ENCODE results near the gene DLGAP3.
A peak's percentile ranks its signal among the peaks of the same experiment; 100 is the strongest.

The DLGAP3 gene

DNA sequence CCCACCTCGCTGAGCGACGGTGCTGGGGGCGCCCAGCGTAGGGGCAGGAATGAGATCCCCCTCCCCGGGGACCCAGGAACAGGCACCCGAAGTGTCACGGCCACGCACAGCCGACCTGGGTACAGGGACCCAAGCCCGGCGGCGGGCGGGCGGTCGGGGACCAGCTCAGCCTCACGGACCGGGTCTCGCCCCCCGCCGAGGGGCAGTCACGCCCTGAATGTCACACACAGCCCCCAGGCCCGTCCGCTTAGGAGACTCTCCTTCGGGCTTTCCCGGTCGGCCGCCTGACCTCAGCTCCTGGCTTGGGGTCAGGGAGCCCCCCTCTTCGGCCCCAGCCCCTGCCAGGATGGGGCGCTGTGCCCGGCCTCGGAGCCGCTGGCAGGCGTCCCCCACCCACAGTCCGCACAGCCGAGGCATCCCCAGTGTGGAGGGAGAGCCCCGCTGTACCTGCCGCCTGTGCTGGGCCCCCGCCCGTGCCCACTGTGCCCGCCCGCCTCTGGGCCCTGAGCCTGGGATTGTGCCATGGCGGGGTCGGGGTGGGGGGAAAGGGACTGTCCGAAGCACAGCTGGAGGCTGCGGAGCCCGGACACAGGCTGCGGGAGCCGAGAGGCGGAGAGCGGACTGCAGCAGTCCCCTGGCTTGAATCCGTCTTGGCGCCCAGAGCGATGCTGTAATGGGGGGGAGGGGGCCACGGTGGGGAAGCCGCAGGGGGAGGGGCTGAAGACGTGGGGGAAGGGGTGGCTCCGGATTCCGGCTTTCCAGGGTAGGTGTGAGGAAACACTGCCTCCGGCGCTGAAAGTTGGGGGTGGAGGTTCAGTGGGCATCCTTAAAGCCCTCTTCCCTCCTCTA lies 627 bp upstream of the DLGAP3 start:
- DNase-seq (ENCODE audit: insufficient read length, low spot score) (no peak), FAIRE-seq (no peak)
- no peak for TF ChIP-seq POLR2A (IDR thresholded peaks at IDR 0.05; ENCODE audit: low read depth, low read length)
- no peak for TF ChIP-seq POU2F2 (IDR thresholded peaks at IDR 0.05; ENCODE audit: low read depth, low read length)
- no peak for TF ChIP-seq PAX5 (IDR thresholded peaks at IDR 0.05; ENCODE audit: insufficient read depth, low read length, severe bottlenecking)
- TF ChIP-seq SPI1 (IDR thresholded peaks at IDR 0.05; ENCODE audit: low read depth, low read length) = no peak
- TF ChIP-seq TAF1 (IDR thresholded peaks at IDR 0.05; ENCODE audit: low read depth, low read length) = no peak

DNA sequence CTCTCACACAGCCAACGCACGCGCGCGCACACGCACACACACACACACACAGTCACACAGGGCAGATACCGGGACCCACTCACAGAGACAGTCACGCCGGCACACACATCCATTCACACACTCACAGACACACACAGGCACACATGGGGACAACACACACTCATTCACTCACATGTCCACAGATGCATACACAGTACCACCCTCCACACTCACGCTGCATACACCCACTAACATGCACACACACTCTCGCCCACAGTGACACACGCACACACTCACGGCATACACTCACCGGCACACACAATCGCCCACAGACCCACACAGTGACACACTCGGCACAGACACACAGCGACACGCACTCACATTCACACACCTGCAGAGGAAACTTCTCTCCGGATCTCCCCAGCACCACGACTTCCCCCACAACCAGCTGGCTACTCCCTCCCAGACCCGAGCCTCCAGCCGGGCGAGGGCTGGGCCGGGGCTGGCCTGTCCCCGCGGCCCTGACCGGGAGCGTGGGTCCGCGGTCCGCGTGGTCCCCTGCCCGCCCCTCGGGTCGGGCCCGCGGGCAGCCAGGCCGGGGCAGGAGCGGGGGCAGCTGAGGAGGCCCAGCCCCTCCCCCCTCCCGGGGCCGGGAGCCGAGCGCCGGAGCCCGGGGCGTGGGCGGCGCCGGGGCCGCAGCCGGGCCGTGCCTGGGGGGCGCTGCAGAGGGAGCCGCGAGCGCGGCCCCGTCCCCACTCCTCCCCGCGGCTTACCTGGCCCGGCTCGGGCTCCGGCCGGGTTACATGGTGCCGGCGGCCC lies 552 bp downstream of the DLGAP3 start:
- no peak for TF ChIP-seq PAX5 (IDR thresholded peaks at IDR 0.05; ENCODE audit: insufficient read depth, low read length, severe bottlenecking)
- TF ChIP-seq SPI1 (IDR thresholded peaks at IDR 0.05; ENCODE audit: low read depth, low read length) = no peak
- no peak for TF ChIP-seq POU2F2 (IDR thresholded peaks at IDR 0.05; ENCODE audit: low read depth, low read length)
- FAIRE-seq (peak; percentile 88), DNase-seq (ENCODE audit: insufficient read length, low spot score) (peak; percentile 46)

DNA sequence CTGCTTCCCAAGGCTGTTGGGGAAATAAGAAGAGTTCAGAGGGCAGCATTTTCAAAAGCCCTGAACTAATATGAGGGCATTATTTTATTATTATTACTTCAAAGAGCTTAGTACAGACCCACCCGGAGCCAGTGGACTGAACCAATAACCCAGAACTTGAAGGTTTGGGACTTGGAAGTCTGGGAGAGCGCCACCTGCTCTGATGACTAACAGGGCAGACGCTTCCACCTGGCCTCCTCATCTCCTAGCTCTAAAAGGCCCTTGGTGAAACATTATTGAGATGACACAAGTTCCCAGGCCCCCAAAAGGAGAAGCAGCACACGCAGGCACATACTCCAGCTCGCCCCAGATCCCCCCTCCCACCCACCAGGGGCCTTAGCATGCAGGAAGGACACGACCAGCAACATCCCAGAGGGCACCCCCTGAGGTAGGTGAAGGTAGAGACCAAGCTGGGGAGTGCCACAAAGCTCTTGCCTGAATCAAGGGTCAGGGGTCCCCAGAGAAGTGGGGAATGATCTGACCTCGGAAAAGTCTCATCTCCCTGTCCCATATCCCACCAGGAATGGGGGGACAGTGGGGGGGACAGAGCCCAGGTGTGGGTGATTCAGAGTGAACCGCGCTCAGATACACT lies 1.3 kb downstream of the DLGAP3 start:
- no peak for FAIRE-seq
- TF ChIP-seq TAF1 (IDR thresholded peaks at IDR 0.05; ENCODE audit: low read depth, low read length) = no peak
- TF ChIP-seq POLR2A (IDR thresholded peaks at IDR 0.05; ENCODE audit: low read depth, low read length) = no peak
- no peak for TF ChIP-seq POU2F2 (IDR thresholded peaks at IDR 0.05; ENCODE audit: low read depth, low read length)
- no peak for TF ChIP-seq PAX5 (IDR thresholded peaks at IDR 0.05; ENCODE audit: insufficient read depth, low read length, severe bottlenecking)
- no peak for TF ChIP-seq SPI1 (IDR thresholded peaks at IDR 0.05; ENCODE audit: low read depth, low read length)
- TF ChIP-seq POLR2AphosphoS5 (IDR thresholded peaks at IDR 0.05; ENCODE audit: low read depth, low read length) = no peak
- DNase-seq (ENCODE audit: insufficient read length, low spot score) = no peak

DNA sequence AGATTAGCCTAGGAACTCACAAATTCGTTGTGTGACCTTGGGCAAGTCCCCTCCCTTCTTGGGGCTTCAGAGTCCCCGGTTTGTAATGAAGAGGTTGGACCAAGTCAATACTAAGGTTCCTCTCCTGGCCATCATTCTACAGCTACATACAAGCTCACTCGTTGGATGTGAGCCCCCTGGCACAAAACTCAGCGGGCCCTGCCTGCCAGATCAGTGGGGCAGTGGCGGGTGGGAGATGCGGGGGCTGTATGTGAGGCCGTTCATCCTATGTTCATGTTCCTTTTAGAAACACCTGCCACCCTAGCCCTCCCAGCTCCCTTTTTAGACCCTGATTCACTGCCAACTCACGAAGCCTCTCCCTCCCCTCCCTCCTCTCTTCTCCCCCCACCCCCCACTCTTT lies 2.1 kb downstream of the DLGAP3 start:
- no peak for TF ChIP-seq TAF1 (IDR thresholded peaks at IDR 0.05; ENCODE audit: low read depth, low read length)
- no peak for TF ChIP-seq SPI1 (IDR thresholded peaks at IDR 0.05; ENCODE audit: low read depth, low read length)
- no peak for TF ChIP-seq POLR2A (IDR thresholded peaks at IDR 0.05; ENCODE audit: low read depth, low read length)
- no peak for TF ChIP-seq POLR2AphosphoS5 (IDR thresholded peaks at IDR 0.05; ENCODE audit: low read depth, low read length)
- no peak for TF ChIP-seq POU2F2 (IDR thresholded peaks at IDR 0.05; ENCODE audit: low read depth, low read length)
- TF ChIP-seq PAX5 (IDR thresholded peaks at IDR 0.05; ENCODE audit: insufficient read depth, low read length, severe bottlenecking) = no peak
- no peak for FAIRE-seq

GRCh38 chr1:34926894-34927293 lies 2.6 kb downstream of the DLGAP3 start:
- TF ChIP-seq SPI1 (IDR thresholded peaks at IDR 0.05; ENCODE audit: low read depth, low read length) (no peak), POLR2AphosphoS5 (IDR thresholded peaks at IDR 0.05; ENCODE audit: low read depth, low read length) (no peak), TAF1 (IDR thresholded peaks at IDR 0.05; ENCODE audit: low read depth, low read length) (no peak), PAX5 (IDR thresholded peaks at IDR 0.05; ENCODE audit: insufficient read depth, low read length, severe bottlenecking) (no peak), POLR2A (IDR thresholded peaks at IDR 0.05; ENCODE audit: low read depth, low read length) (no peak), POU2F2 (IDR thresholded peaks at IDR 0.05; ENCODE audit: low read depth, low read length) (no peak)
- DNase-seq (ENCODE audit: insufficient read length, low spot score) = no peak
- FAIRE-seq = no peak

More for the DNA sequence above, 2.1 kb downstream of the DLGAP3 start:
- DNase-seq (ENCODE audit: insufficient read length, low spot score) = no peak

- FAIRE-seq (no peak), DNase-seq (ENCODE audit: insufficient read length, low spot score) (no peak)
- TF ChIP-seq PAX5 (IDR thresholded peaks at IDR 0.05; ENCODE audit: insufficient read depth, low read length, severe bottlenecking) (no peak), TAF1 (IDR thresholded peaks at IDR 0.05; ENCODE audit: low read depth, low read length) (no peak), POU2F2 (IDR thresholded peaks at IDR 0.05; ENCODE audit: low read depth, low read length) (no peak), POLR2A (IDR thresholded peaks at IDR 0.05; ENCODE audit: low read depth, low read length) (no peak), SPI1 (IDR thresholded peaks at IDR 0.05; ENCODE audit: low read depth, low read length) (no peak), POLR2AphosphoS5 (IDR thresholded peaks at IDR 0.05; ENCODE audit: low read depth, low read length) (no peak)
Observed at GRCh38 chr1:34926156-34926555, 3.3 kb downstream of the DLGAP3 start.

- no peak for DNase-seq (ENCODE audit: insufficient read length, low spot score)
- no peak for FAIRE-seq
- no peak for TF ChIP-seq POLR2A (IDR thresholded peaks at IDR 0.05; ENCODE audit: low read depth, low read length)
- TF ChIP-seq POLR2AphosphoS5 (IDR thresholded peaks at IDR 0.05; ENCODE audit: low read depth, low read length) = no peak
- no peak for TF ChIP-seq TAF1 (IDR thresholded peaks at IDR 0.05; ENCODE audit: low read depth, low read length)
- no peak for TF ChIP-seq PAX5 (IDR thresholded peaks at IDR 0.05; ENCODE audit: insufficient read depth, low read length, severe bottlenecking)
- no peak for TF ChIP-seq SPI1 (IDR thresholded peaks at IDR 0.05; ENCODE audit: low read depth, low read length)
- no peak for TF ChIP-seq POU2F2 (IDR thresholded peaks at IDR 0.05; ENCODE audit: low read depth, low read length)
Observed at GRCh38 chr1:34925730-34926129, 3.7 kb downstream of the DLGAP3 start.

- DNase-seq (ENCODE audit: insufficient read length, low spot score) (peak; percentile 62), FAIRE-seq (peak; percentile 51)
- no peak for TF ChIP-seq POU2F2 (IDR thresholded peaks at IDR 0.05; ENCODE audit: low read depth, low read length)
- TF ChIP-seq SPI1 (IDR thresholded peaks at IDR 0.05; ENCODE audit: low read depth, low read length) = 0 out of 2 replicates have a peak, but pooled peaks have one; percentile 13
Observed at GRCh38 chr1:34924759-34925555, 4.5 kb downstream of the DLGAP3 start.
